Left ventricle myocardium inferior (tissue), 1 donor: ENCODE data around the gene MDM4. TPM values are rescaled to one million over a fixed set of nuclear protein-coding genes. Genes with fewer than 3 reads are reported as not detected.

Source experiments
- DNase-seq: peaks from one replicate; pipeline ENCODE4 v3.0.0-alpha.2; 2020
- H3K27ac ChIP-seq: fragments of 200-600 bp; replicated peaks from 2 replicates; pipeline ENCODE4 v1.8.0; 2021
- H3K27me3 ChIP-seq: fragments of 200-600 bp; 2 replicates; pipeline ENCODE4 v1.8.0; 2021; ENCODE audit warnings: low read depth
- H3K36me3 ChIP-seq: fragments of 200-600 bp; 2 replicates; pipeline ENCODE4 v1.8.0; 2021
- H3K4me1 ChIP-seq: fragments of 200-600 bp; 2 replicates; pipeline ENCODE4 v1.8.0; 2021
- H3K4me3 ChIP-seq: fragments of 200-600 bp; 2 replicates; pipeline ENCODE4 v1.8.0; 2021; ENCODE audit warnings: mild to moderate bottlenecking, moderate library complexity
- H3K9me3 ChIP-seq: fragments of 200-600 bp; replicated peaks from 2 replicates; pipeline ENCODE4 v1.8.0; 2021
- CTCF ChIP-seq: fragments of 200-600 bp; IDR thresholded peaks from 2 replicates; pipeline ENCODE4 v1.8.0; 2021; ENCODE audit warnings: antibody characterized with exemption, mild to moderate bottlenecking, borderline replicate concordance
- intact Hi-C: fragments of 100-400 bp; cut with micrococcal nuclease; formaldehyde crosslinking; loops from one replicate; pipeline ENCODE4 v1.11.0; 2022
- total RNA-seq: library from RNA; stranded (reverse); fragmentation: NEBNext Ultra II Directional; extraction: Animal tissue kit (Norgen Biotek cat#: 25700); gene quantifications from one replicate; pipeline ENCODE4 v1.2.1, GENCODE V29; 2021
- donor health status: DM: no; HTN: yes; CAD: no; lungs with severe emphysema.

Gene MDM4
- total RNA-seq, 1 donor from 2014 or later = 29.3 TPM

GRCh38 chr1:204589409-204590038 is 73.3 kb downstream of the MDM4 start:
- no peak for DNase-seq
- peaks cover 1% of the 10 kb centered on the region for H3K4me1 ChIP-seq
- peaks cover 17% of the 10 kb centered on the region for H3K27me3 ChIP-seq
- H3K4me3 ChIP-seq = no peak overlapping the region
- intact Hi-C loops = no loop called here
- no peaks in the 10 kb centered on the region for H3K36me3 ChIP-seq
- no peak for TF ChIP-seq CTCF
- H3K27ac ChIP-seq = no peak overlapping the region
- H3K9me3 ChIP-seq = no peaks in the 10 kb centered on the region

GRCh38 chr1:204591473-204592090 is 75.4 kb downstream of the MDM4 start:
- Histone ChIP-seq H3K27me3 (peaks cover 17% of the 10 kb centered on the region), H3K9me3 (no peaks in the 10 kb centered on the region), H3K27ac (no peak overlapping the region), H3K4me3 (no peak overlapping the region), H3K4me1 (no peaks in the 10 kb centered on the region), H3K36me3 (no peaks in the 10 kb centered on the region)
- DNase-seq = no peak
- no peak for TF ChIP-seq CTCF
- intact Hi-C loops = no loop called here

GRCh38 chr1:204592246-204592948 is 76.2 kb downstream of the MDM4 start:
- no peaks in the 10 kb centered on the region for H3K4me1 ChIP-seq
- DNase-seq = no peak
- no peak overlapping the region for H3K27ac ChIP-seq
- intact Hi-C loops = no loop called here
- H3K9me3 ChIP-seq = no peaks in the 10 kb centered on the region
- H3K36me3 ChIP-seq = no peaks in the 10 kb centered on the region
- no peak for TF ChIP-seq CTCF
- no peak overlapping the region for H3K4me3 ChIP-seq
- peaks cover 23% of the 10 kb centered on the region for H3K27me3 ChIP-seq

GRCh38 chr1:204598319-204598969 is 82.2 kb downstream of the MDM4 start:
- Histone ChIP-seq H3K36me3 (no peaks in the 10 kb centered on the region), H3K27ac (no peak overlapping the region), H3K4me3 (no peak overlapping the region), H3K9me3 (no peaks in the 10 kb centered on the region), H3K4me1 (no peaks in the 10 kb centered on the region), H3K27me3 (peaks cover 67% of the 10 kb centered on the region)
- intact Hi-C loops = no loop called here
- DNase-seq = no peak
- no peak for TF ChIP-seq CTCF

- H3K27me3 ChIP-seq = peaks cover 72% of the 10 kb centered on the region
- no peak overlapping the region for H3K4me3 ChIP-seq
- H3K36me3 ChIP-seq = no peaks in the 10 kb centered on the region
- H3K27ac ChIP-seq = no peak overlapping the region
- intact Hi-C loops = no loop called here
- no peak for TF ChIP-seq CTCF
- H3K9me3 ChIP-seq = no peaks in the 10 kb centered on the region
- no peaks in the 10 kb centered on the region for H3K4me1 ChIP-seq
- no peak for DNase-seq
Observed at GRCh38 chr1:204599098-204599497, 82.9 kb downstream of the MDM4 start.
